ENCODE measurements around the gene ATP9B.

ATP9B gene

GRCh38 chr18:79058007-79058406 lies 11.2 kb upstream of the ATP9B start:
- no peak for DNase-seq (ENCODE audit: extremely low read depth, low read depth)
- no peak for TF ChIP-seq CTCF (IDR thresholded peaks at IDR 0.05; ENCODE audit: low read depth, low read length)

GRCh38 chr18:79062806-79063205 lies 6.4 kb upstream of the ATP9B start:
- no peak for DNase-seq (ENCODE audit: extremely low read depth, low read depth)
- no peak for TF ChIP-seq CTCF (IDR thresholded peaks at IDR 0.05; ENCODE audit: low read depth, low read length)

- TF ChIP-seq CTCF (IDR thresholded peaks at IDR 0.05; ENCODE audit: low read depth, low read length) = no peak
- DNase-seq (ENCODE audit: extremely low read depth, low read depth) = no peak
Observed at GRCh38 chr18:79064228-79064627, 5.0 kb upstream of the ATP9B start.

- no peak for DNase-seq (ENCODE audit: extremely low read depth, low read depth)
- TF ChIP-seq CTCF (IDR thresholded peaks at IDR 0.05; ENCODE audit: low read depth, low read length) = no peak
Observed at GRCh38 chr18:79065802-79066201, 3.4 kb upstream of the ATP9B start.

GRCh38 chr18:79067611-79068010 lies 1.6 kb upstream of the ATP9B start:
- no peak for DNase-seq (ENCODE audit: extremely low read depth, low read depth)
- TF ChIP-seq CTCF (IDR thresholded peaks at IDR 0.05; ENCODE audit: low read depth, low read length) = no peak

- no peak for TF ChIP-seq CTCF (IDR thresholded peaks at IDR 0.05; ENCODE audit: low read depth, low read length)
- DNase-seq (ENCODE audit: extremely low read depth, low read depth) = no peak
Observed at GRCh38 chr18:79068341-79068936, 755 bp upstream of the ATP9B start.

GRCh38 chr18:79069717-79070151 lies 540 bp downstream of the ATP9B start:
- no peak for DNase-seq (ENCODE audit: extremely low read depth, low read depth)
- TF ChIP-seq CTCF (IDR thresholded peaks at IDR 0.05; ENCODE audit: low read depth, low read length) = no peak
